ENCODE measurements around the gene INTS6. TPM values are rescaled to one million over a fixed set of nuclear protein-coding genes. Genes with fewer than 3 reads are reported as not detected.

INTS6 gene
- total RNA-seq, 1 donor from 2014 or later = 44.5 TPM

- Histone ChIP-seq H3K4me3 (ENCODE audit: low read depth, low read length) (no peak overlapping the region), H3K27me3 (ENCODE audit: control insufficient read depth, insufficient read depth, low read length) (no peaks in the 10 kb centered on the region), H3K36me3 (ENCODE audit: control insufficient read depth, insufficient read depth, low read length) (no peaks in the 10 kb centered on the region)
- TF ChIP-seq CTCF (IDR thresholded peaks at IDR 0.05; ENCODE audit: insufficient read depth, low read length, severe bottlenecking) = no peak
- DNase-seq (ENCODE audit: low read depth) (peak; percentile 48), FAIRE-seq (peak; percentile 87)
Observed at GRCh38 chr13:51339952-51340732, 112.7 kb downstream of the INTS6 start.

- Histone ChIP-seq H3K36me3 (ENCODE audit: control insufficient read depth, insufficient read depth, low read length) (no peaks in the 10 kb centered on the region), H3K27me3 (ENCODE audit: control insufficient read depth, insufficient read depth, low read length) (no peaks in the 10 kb centered on the region), H3K4me3 (ENCODE audit: low read depth, low read length) (no peak within 1 kb of the TSS)
- DNase-seq (ENCODE audit: low read depth) (no peak), FAIRE-seq (no peak)
- TF ChIP-seq CTCF (IDR thresholded peaks at IDR 0.05; ENCODE audit: insufficient read depth, low read length, severe bottlenecking) = no peak
Observed at GRCh38 chr13:51339354-51339753, 113.5 kb downstream of the INTS6 start, which contains the start of gene SERPINE3. TSS of gene SERPINE3 (plus strand) at chr13:51339691. CDS start at chr13:51341092, 1,401 bp downstream.

- no peak for DNase-seq (ENCODE audit: low read depth)
- no peak for FAIRE-seq
- TF ChIP-seq CTCF (IDR thresholded peaks at IDR 0.05; ENCODE audit: insufficient read depth, low read length, severe bottlenecking) = no peak
- no peaks in the 10 kb centered on the region for H3K27me3 ChIP-seq (ENCODE audit: control insufficient read depth, insufficient read depth, low read length)
- H3K36me3 ChIP-seq (ENCODE audit: control insufficient read depth, insufficient read depth, low read length) = no peaks in the 10 kb centered on the region
- H3K4me3 ChIP-seq (ENCODE audit: low read depth, low read length) = no peak overlapping the region
Observed at GRCh38 chr13:51336746-51337145, 116.1 kb downstream of the INTS6 start.

- FAIRE-seq = no peak
Observed at GRCh38 chr13:51333826-51334225, 119.0 kb downstream of the INTS6 start.

GRCh38 chr13:51333421-51333820 is 119.4 kb downstream of the INTS6 start:
- Histone ChIP-seq H3K4me3 (ENCODE audit: low read depth, low read length) (no peak overlapping the region), H3K27me3 (ENCODE audit: control insufficient read depth, insufficient read depth, low read length) (no peaks in the 10 kb centered on the region), H3K36me3 (ENCODE audit: control insufficient read depth, insufficient read depth, low read length) (no peaks in the 10 kb centered on the region)
- TF ChIP-seq CTCF (IDR thresholded peaks at IDR 0.05; ENCODE audit: insufficient read depth, low read length, severe bottlenecking) = no peak
- DNase-seq (ENCODE audit: low read depth) (no peak), FAIRE-seq (no peak)

More at GRCh38 chr13:51333826-51334225, 119.0 kb downstream of the INTS6 start:
- Histone ChIP-seq H3K36me3 (ENCODE audit: control insufficient read depth, insufficient read depth, low read length) (no peaks in the 10 kb centered on the region), H3K27me3 (ENCODE audit: control insufficient read depth, insufficient read depth, low read length) (no peaks in the 10 kb centered on the region), H3K4me3 (ENCODE audit: low read depth, low read length) (no peak overlapping the region)
- no peak for DNase-seq (ENCODE audit: low read depth)
- TF ChIP-seq CTCF (IDR thresholded peaks at IDR 0.05; ENCODE audit: insufficient read depth, low read length, severe bottlenecking) = no peak

Measured in bronchial epithelial cell (primary cell).